HL-60 (cell line): ENCODE results near the gene RFX1.

Experiments used
- GABPA ChIP-seq: IDR thresholded peaks from 2 replicates; pipeline ENCODE4 v1.6.1; 2012; ENCODE audit warnings: low read depth
- POLR2AphosphoS5 ChIP-seq: IDR thresholded peaks from 2 replicates; pipeline ENCODE4 v1.6.1; 2012; ENCODE audit warnings: low read depth
- REST ChIP-seq: IDR thresholded peaks from 2 replicates; pipeline ENCODE4 v1.6.1; 2012; ENCODE audit warnings: low read depth; ENCODE audit not compliant: insufficient replicate concordance
- TF ChIP-seq, protein P1 (sequence below): IDR thresholded peaks from one replicate; pipeline ENCODE4 v1.5.1; 2011; ENCODE audit warnings: low read length, control low read depth, inconsistent platforms; ENCODE audit not compliant: insufficient read depth

- TF ChIP-seq, protein P1, sequence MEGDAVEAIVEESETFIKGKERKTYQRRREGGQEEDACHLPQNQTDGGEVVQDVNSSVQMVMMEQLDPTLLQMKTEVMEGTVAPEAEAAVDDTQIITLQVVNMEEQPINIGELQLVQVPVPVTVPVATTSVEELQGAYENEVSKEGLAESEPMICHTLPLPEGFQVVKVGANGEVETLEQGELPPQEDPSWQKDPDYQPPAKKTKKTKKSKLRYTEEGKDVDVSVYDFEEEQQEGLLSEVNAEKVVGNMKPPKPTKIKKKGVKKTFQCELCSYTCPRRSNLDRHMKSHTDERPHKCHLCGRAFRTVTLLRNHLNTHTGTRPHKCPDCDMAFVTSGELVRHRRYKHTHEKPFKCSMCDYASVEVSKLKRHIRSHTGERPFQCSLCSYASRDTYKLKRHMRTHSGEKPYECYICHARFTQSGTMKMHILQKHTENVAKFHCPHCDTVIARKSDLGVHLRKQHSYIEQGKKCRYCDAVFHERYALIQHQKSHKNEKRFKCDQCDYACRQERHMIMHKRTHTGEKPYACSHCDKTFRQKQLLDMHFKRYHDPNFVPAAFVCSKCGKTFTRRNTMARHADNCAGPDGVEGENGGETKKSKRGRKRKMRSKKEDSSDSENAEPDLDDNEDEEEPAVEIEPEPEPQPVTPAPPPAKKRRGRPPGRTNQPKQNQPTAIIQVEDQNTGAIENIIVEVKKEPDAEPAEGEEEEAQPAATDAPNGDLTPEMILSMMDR, result no peak
- TF ChIP-seq REST, result no peak
- no peak for TF ChIP-seq POLR2AphosphoS5
- TF ChIP-seq GABPA, result no peak
Measured at GRCh38 chr19:13929340-13929739, 76.8 kb downstream of the RFX1 start.
